MM.1S (cell line): ENCODE results near the gene TEK.
"Not testable (repeated sequence)": the region's sequence is repeated elsewhere in the genome, so short reads cannot be mapped to it uniquely, and the experiment has no call there.

ENCODE experiments used
- CTCF ChIP-seq: fragments of 300-600 bp; sonication (generic); IDR thresholded peaks from 2 replicates; pipeline ENCODE4 v1.5.1; 2016; ENCODE audit warnings: antibody characterized with exemption, low read length, mixed read lengths
- EZH2 ChIP-seq: fragments of 300-600 bp; sonication (generic); optimal IDR thresholded peaks from 2 replicates; pipeline ENCODE3; 2017; ENCODE audit warnings: low read depth, mild to moderate bottlenecking, antibody characterized with exemption, low read length, mixed read lengths

GRCh38 chr9:27092496-27092895 is 16.5 kb upstream of the TEK start:
- not testable (repeated sequence) for TF ChIP-seq CTCF, EZH2
